NCI-H2227 (cell line): ENCODE data around the gene MAST4.

Source experiments
- DNase-seq: peaks from one replicate; lab custom pipeline; 2025; ENCODE audit not compliant: unreplicated experiment; lab: John Stamatoyannopoulos, UW

The MAST4 gene

GRCh38 chr5:67059744-67060490, 463.7 kb downstream of the MAST4 start:
- DNase-seq, result no peak

- DNase-seq, result no peak
Observed at GRCh38 chr5:67061511-67061910, 465.3 kb downstream of the MAST4 start.

DNA sequence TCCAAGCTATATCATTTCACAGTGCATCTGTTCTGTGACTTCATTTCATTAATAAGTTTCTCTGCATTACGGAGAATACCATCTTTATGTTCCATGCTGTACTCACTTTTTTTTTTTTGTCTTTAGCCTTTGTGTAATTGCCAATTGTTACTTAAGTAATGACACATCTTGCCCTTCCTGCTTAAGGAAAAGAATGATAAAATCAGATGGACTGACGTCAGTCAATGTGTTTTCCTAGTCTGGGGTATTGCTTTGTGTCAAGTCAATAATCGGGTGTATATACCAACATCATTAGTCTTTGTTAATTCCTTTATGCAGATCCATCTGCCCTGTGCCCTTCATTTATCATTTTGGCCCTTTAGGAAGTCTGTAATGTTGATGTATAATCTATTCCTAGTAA, 466.9 kb downstream of the MAST4 start:
- DNase-seq, result no peak

DNA sequence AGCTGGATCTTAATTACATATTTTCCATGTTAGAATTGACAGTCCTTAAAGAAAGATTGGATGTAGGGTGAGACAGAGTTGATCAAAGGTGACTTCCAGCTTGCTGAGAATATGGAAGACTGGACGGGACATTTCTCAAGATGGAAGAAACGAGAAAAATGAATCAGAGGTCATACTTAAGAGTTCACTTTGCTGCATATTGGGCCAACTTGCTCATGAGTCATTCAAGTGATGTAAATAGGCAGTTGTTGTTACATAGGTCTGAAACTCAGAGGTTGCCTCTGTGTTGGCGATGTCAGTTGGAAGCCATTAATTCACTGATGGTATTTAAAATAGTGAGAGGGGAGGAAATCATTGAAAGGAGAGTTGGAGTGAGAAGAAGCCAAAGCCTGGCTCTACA, 467.6 kb downstream of the MAST4 start:
- DNase-seq, result no peak

- DNase-seq, result no peak
Observed at GRCh38 chr5:67065237-67065636, 469.0 kb downstream of the MAST4 start.

DNA sequence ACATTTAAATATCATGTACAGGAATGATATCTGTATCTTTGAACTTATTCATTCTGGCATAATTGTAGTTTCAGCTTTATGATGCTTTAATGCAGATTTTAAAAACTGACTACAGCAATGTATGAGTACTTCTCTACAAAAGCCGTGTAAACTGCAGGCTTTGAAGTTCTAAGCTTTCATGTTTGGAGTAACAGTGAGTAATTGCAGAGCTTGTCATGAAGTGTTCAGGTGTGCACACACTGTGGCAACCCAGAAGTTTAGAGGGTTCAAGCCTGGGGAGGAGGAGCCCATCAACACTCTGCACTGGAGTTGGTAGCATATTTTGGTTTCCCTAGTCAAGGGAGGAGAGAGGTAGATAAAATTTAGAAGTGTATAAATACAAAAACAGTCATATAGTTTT, 469.5 kb downstream of the MAST4 start:
- no peak for DNase-seq

DNA sequence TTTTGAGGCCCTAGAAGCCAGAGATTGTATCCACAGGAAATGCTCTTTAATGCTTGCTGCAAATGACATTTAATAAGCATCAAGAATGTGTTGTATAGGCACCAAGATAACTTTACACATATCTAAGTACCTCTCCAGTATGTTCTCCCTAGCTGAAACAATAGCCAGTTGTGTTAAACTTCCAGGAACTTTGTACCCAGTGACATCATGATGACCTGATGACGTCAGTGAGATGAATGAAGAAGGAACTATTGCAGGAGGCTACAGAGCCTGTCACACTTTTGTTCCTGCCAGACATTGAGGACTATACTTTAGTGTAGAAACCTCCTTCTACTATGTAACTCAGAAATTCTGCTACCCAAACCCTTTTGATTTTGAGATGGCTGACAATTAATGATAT, 470.6 kb downstream of the MAST4 start:
- no peak for DNase-seq

DNA sequence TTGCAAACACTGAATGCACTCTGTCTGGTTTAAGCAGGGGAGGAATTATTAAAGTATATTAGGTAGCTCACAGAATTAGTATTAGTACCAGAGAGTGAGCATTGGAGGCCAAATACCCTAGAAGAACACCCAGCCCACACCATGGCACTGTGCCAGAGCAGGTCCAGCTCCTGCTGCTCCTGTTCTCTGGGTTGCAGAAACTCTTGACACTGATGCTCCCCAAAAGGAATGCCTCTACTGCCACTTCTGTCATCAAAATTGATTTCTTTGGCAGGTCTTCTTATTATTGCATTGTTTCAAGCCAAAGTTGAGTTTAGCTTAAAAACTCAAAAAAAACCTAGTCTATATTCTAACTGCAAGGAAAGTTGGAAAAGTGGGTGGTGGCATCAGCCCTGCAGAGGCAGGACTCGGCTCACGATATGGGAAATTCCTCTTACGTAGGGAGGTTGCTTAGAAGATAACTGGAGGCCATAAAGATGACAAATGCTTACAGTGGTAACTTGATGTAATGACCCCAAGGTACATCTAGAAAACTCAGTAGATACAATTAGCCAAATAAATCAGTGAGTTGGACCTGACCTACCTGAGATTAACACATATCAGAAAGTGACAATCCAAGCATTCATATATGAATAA, 477.0 kb downstream of the MAST4 start:
- no peak for DNase-seq

GRCh38 chr5:67077296-67077695, 481.1 kb downstream of the MAST4 start:
- DNase-seq, result no peak

DNA sequence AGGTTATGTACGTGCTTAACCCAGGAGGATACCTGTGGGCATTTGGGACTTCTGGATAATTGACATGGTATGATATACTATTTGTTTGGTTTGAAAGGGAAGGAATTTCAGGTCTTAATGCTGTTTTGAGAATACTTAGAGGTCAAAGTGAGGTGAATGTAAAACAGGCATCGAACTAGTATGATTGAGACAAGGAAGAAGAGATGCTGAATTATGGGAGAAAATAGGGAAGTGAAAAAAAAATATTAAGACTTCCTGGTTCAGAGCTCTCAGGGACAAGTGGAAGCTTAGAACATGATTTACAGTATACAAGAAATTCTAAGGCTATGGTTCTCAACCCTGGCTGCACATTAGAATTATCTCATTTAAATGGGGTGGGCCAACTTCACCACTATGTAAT, 485.1 kb downstream of the MAST4 start:
- DNase-seq, result no peak

- no peak for DNase-seq
Observed at GRCh38 chr5:67082941-67083340, 486.7 kb downstream of the MAST4 start.

GRCh38 chr5:67085616-67086015, 489.4 kb downstream of the MAST4 start:
- DNase-seq, result no peak

DNA sequence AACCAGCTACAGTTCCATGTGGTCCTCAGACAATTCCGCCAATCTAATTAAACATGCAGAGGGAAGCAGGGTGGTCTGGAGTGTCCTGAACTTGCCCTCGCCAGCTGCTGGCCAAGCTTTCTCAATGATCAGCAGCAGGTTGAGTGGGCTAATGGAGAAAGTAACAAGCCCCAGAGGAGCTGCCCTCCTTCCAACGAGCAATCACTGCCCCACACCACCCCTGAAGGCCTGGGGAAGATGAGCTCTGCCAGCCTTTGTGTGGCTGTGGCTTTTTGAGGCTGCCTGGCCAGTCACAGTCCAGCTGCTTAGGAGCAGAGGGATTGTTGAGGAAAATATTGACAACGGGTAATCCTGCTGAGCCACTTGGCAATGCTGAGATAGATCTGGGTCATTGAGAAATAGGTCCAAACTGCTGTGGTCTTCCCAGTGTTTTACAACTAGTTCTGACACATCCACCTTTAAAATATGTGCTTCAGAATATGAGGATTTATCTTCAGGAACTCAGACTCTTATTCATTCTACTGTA, 493.1 kb downstream of the MAST4 start:
- no peak for DNase-seq

GRCh38 chr5:67090040-67090439, 493.8 kb downstream of the MAST4 start:
- no peak for DNase-seq

DNA sequence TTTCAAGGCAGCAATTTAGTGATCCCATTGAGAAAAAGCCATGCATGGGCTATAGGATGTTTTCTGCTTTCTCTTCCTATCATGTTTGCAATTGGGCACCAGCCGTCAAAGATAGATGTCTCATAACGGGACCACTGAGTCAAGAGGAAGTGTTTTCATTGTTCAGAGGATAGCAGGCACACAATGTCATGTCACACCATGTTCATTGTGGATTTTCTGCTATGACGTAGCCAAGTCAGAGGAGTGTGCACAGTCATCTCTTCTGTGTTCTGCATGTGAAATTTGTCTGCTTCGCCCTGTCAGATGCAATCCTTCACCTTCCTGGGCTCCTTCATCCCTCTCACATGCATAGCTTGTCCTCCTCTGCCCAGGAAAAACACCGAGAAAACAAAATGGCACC, 494.4 kb downstream of the MAST4 start:
- no peak for DNase-seq

GRCh38 chr5:67092535-67092934, 496.3 kb downstream of the MAST4 start:
- no peak for DNase-seq

GRCh38 chr5:67093279-67093678, 497.1 kb downstream of the MAST4 start:
- DNase-seq, result no peak

DNA sequence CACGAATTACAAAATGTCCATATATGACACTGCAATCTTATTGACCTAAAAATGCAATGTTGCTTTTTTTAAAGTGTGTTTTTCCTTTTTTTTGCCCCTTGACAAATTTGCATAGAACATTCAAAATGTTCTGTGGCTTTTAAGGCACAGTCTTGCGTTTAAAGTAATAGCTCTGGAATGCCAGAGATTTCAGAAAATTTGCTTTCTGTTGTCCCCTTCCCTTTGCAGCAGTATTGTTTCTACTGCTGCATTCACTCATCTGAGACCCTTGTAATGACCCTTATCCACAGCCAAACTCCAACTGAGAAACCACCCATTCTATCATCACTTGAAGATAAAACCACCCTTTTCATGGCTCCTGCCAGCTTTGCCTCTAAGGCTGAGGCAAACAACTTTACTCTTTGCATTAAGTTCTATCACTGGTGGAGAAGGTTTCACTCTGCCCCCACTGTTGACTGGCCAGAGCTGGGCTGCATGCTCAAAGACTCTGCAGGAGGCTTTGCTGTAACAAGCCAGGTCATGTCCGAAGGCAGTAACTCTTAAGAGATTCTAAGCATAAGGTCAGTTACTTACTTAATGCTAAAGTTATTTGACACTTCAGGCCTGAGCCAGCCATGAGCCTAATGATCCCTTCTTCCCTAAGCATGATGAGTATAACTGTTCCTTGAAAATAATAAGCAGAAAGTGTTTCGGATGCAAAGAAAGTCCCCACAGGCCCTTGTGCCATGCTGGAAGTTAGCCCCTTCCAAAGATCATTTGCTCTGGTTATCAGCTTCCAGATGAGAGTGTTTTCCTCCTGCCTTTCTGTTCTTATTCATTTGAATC, 498.5 kb downstream of the MAST4 start:
- no peak for DNase-seq

DNA sequence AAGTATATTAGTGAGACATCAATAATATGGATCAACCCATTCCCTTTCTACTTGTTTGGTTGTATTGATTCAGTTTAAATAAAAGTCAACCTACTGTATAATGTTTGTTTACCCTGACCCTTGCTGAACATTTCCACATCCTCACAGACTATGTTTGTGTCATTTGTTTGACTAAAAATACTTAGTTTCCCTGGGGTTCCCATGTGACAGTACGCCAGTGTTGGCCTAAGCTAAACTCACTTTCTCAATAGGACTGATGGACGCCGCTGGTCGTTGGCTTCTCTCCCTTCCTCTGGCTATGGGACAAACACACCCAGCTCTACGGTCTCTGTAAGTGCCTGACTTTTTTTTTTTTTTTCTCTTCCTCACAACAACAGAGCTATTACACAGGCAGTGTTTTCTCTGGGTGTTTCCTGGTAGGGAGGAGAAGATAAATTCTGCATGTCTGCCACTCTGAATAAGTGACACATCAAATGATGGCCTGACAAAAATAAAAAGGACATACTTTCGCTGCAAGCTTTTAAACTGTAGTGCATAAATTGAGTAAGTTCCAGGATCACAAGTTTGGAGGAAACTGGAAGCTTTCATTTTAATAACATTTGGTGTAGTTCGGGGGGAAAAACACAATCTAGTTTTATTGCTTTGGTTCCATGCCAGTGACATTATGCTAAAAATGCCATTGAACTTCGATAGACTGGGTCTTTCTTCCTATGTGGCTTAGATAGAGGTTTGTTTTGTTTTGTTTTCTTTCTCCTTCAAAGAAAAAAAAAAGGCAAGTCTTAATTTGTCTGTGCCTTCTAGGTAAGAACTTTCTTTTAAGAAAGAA, 499.4 kb downstream of the MAST4 start:
- DNase-seq, result no peak

DNA sequence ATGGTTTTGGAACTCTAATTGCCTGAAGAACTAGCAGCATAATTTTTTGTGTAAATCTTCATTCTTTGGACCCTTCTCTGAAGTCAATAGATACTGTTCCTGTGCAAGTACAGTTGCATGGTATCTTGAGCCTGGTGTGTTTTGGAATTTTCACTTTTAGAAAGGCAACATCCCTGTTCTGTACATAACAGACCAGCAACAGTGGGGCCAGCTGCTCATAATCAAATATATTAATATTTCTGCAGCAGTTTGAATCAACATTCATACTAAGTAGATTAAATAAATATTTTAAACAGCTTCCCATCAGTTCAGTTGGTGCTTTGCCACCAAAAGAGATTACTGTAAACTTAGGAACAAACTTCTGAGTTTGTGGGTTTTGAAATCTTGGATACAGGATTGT, 502.5 kb downstream of the MAST4 start:
- no peak for DNase-seq

GRCh38 chr5:67100301-67100700, 504.1 kb downstream of the MAST4 start:
- no peak for DNase-seq
